Measurements from ENCODE around the gene CRBN. TPM values are rescaled to one million over a fixed set of nuclear protein-coding genes. Genes with fewer than 3 reads are reported as not detected.

CRBN gene
- total and polyA plus RNA-seq, 2 donors (not counting 3 experiments of a cell fraction or from before 2014, with no cell fraction given), result 25.2 to 36.1 TPM

DNA sequence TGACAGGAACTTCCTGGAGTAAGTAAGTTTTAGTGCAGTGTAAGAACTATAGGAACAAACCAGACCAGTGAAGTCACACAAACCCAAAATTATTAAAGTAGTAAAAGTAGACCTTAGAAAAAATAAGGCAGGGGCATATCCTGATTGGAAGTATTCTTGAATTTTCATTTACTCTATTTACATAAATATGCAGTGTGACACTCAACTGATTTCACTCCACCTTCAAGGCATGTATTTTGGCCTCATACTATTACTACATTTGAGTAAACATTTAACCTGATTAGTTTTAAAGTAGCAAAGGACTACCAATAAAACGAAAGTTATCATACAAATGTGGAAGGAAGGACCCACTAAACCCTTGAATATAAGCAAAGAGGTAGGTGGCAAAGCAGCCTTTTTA, 29.9 kb downstream of the CRBN start:
- peaks cover 3% of the 10 kb centered on the region for H4K20me1 ChIP-seq (replicated peaks; ENCODE audit: control insufficient read depth, extremely low read depth, insufficient read depth, low read length)
- TF ChIP-seq, protein P1, sequence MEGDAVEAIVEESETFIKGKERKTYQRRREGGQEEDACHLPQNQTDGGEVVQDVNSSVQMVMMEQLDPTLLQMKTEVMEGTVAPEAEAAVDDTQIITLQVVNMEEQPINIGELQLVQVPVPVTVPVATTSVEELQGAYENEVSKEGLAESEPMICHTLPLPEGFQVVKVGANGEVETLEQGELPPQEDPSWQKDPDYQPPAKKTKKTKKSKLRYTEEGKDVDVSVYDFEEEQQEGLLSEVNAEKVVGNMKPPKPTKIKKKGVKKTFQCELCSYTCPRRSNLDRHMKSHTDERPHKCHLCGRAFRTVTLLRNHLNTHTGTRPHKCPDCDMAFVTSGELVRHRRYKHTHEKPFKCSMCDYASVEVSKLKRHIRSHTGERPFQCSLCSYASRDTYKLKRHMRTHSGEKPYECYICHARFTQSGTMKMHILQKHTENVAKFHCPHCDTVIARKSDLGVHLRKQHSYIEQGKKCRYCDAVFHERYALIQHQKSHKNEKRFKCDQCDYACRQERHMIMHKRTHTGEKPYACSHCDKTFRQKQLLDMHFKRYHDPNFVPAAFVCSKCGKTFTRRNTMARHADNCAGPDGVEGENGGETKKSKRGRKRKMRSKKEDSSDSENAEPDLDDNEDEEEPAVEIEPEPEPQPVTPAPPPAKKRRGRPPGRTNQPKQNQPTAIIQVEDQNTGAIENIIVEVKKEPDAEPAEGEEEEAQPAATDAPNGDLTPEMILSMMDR (IDR thresholded peaks at IDR 0.05; ENCODE audit: extremely low read depth in 1 of 2, insufficient read depth in 1 of 2, low read depth in 1 of 2, low read length in 2 of 2), result no peak
- TF ChIP-seq EZH2 (IDR thresholded peaks at IDR 0.05; ENCODE audit: borderline replicate concordance, low read depth, low read length, severe bottlenecking) (no peak), FOS (IDR thresholded peaks at IDR 0.05; ENCODE audit: borderline replicate concordance, insufficient read depth, low read length) (no peak)
- TF ChIP-seq, protein P2, sequence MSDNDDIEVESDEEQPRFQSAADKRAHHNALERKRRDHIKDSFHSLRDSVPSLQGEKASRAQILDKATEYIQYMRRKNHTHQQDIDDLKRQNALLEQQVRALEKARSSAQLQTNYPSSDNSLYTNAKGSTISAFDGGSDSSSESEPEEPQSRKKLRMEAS (IDR thresholded peaks at IDR 0.05; ENCODE audit: insufficient read depth, insufficient read length), result no peak
- FAIRE-seq (no peak), DNase-seq (ENCODE audit: low read depth, low spot score) (no peak)
- H3K9me3 ChIP-seq (replicated peaks; ENCODE audit: control insufficient read depth, insufficient read depth, low read length), result no peaks in the 10 kb centered on the region
- H2AFZ ChIP-seq (ENCODE audit: low read depth, low read length), result no peak overlapping the region
- H3K27ac ChIP-seq (ENCODE audit: insufficient read depth, low read depth, low read length), result no peak overlapping the region
- no peak overlapping the region for H3K9ac ChIP-seq (replicated peaks; ENCODE audit: extremely low read depth, insufficient read depth, low read length)
- BruUV-seq (replicated peaks), result no TSS peak
- ChIA-PET POLR2A (no interaction called here), CTCF (no interaction called here)
- intact Hi-C loops (cut with micrococcal nuclease) (no loop called here), dilution Hi-C loops (cut with MboI; ENCODE audit: extremely low pct_ligation_motif_present, low sequenced_read_pairs) (no loop called here)
- H3K4me1 ChIP-seq (ENCODE audit: control insufficient read depth, extremely low read depth, insufficient read depth, low read length), result peaks cover 8% of the 10 kb centered on the region
- no peaks in the 10 kb centered on the region for H3K9me1 ChIP-seq (replicated peaks; ENCODE audit: control insufficient read depth, extremely low read depth, insufficient read depth, low read length)
- no peaks in the 10 kb centered on the region for H3K27me3 ChIP-seq (ENCODE audit: control insufficient read depth in 2 of 2, insufficient read depth in 2 of 2, low read length in 2 of 2)
- no peak overlapping the region for H3K4me3 ChIP-seq (replicated peaks in 1 of 3; ENCODE audit: insufficient read depth in 1 of 3, low read depth in 1 of 3, low read length in 3 of 3)
- no peaks in the 10 kb centered on the region for H3K79me2 ChIP-seq (ENCODE audit: control insufficient read depth, insufficient read depth, low read length)
- no peak overlapping the region for H3K4me2 ChIP-seq (ENCODE audit: insufficient read depth, low read length)
- H3K36me3 ChIP-seq (ENCODE audit: control insufficient read depth in 2 of 2, extremely low read depth in 1 of 2, insufficient read depth in 2 of 2, low read length in 2 of 2), result peaks cover 7 to 26% of the 10 kb centered on the region in 2 experiments

DNA sequence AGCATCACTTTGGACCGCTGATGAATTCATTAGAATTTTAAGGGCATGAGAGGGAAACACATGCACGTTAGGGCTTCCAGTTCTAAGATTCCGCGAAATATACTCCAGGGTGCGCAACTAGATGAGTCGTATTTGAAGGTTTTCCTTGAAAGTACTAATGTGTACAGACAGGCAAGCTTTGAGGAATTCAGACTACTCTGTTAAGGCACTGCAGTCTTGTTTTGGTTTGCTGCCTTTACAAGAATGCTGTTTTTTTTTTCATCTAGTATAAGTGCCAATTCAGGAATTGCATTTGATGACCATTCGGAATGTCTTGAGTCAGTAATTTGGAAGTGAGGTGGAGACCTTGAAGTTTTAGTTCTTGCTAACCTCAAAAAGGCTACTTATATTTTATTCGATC, 33.7 kb downstream of the CRBN start:
- Histone ChIP-seq H3K9me3 (replicated peaks; ENCODE audit: control insufficient read depth, insufficient read depth, low read length) (no peaks in the 10 kb centered on the region), H2AFZ (ENCODE audit: low read depth, low read length) (no peak overlapping the region), H3K36me3 (ENCODE audit: control insufficient read depth in 2 of 2, extremely low read depth in 1 of 2, insufficient read depth in 2 of 2, low read length in 2 of 2) (peaks cover 7 to 20% of the 10 kb centered on the region in 2 experiments), H4K20me1 (replicated peaks; ENCODE audit: control insufficient read depth, extremely low read depth, insufficient read depth, low read length) (no peaks in the 10 kb centered on the region), H3K4me1 (ENCODE audit: control insufficient read depth, extremely low read depth, insufficient read depth, low read length) (no peaks in the 10 kb centered on the region), H3K79me2 (ENCODE audit: control insufficient read depth, insufficient read depth, low read length) (no peaks in the 10 kb centered on the region), H3K9me1 (replicated peaks; ENCODE audit: control insufficient read depth, extremely low read depth, insufficient read depth, low read length) (no peaks in the 10 kb centered on the region), H3K4me2 (ENCODE audit: insufficient read depth, low read length) (no peak overlapping the region), H3K27me3 (ENCODE audit: control insufficient read depth in 2 of 2, insufficient read depth in 2 of 2, low read length in 2 of 2) (no peaks in the 10 kb centered on the region), H3K4me3 (replicated peaks in 1 of 3; ENCODE audit: insufficient read depth in 1 of 3, low read depth in 1 of 3, low read length in 3 of 3) (no peak overlapping the region), H3K27ac (ENCODE audit: insufficient read depth, low read depth, low read length) (no peak overlapping the region), H3K9ac (replicated peaks; ENCODE audit: extremely low read depth, insufficient read depth, low read length) (no peak overlapping the region)
- CTCF ChIA-PET, result no interaction called here
- BruUV-seq (replicated peaks), result no TSS peak
- dilution Hi-C loops (cut with MboI; ENCODE audit: extremely low pct_ligation_motif_present, low sequenced_read_pairs), result no loop called here
- intact Hi-C loops (cut with micrococcal nuclease), result no loop called here
- POLR2A ChIA-PET, result no interaction called here
- FAIRE-seq (no peak), DNase-seq (ENCODE audit: low read depth, low spot score) (no peak)
- no peak for TF ChIP-seq EZH2 (IDR thresholded peaks at IDR 0.05; ENCODE audit: borderline replicate concordance, low read depth, low read length, severe bottlenecking)
- no peak for TF ChIP-seq MYC (IDR thresholded peaks at IDR 0.05; ENCODE audit: low read depth, low read length)
- no peak for TF ChIP-seq GATA2 (IDR thresholded peaks at IDR 0.05; ENCODE audit: insufficient read depth, insufficient read length, low read depth, low read length)
- TF ChIP-seq JUN (IDR thresholded peaks at IDR 0.05; ENCODE audit: borderline replicate concordance, insufficient read depth, insufficient read length, low read depth), result no peak
- TF ChIP-seq, protein P2 (IDR thresholded peaks at IDR 0.05; ENCODE audit: insufficient read depth, insufficient read length), result no peak
- TF ChIP-seq POLR2AphosphoS5 (IDR thresholded peaks at IDR 0.05; ENCODE audit: insufficient read depth, low read depth, low read length), result no peak
- TF ChIP-seq POLR2A (IDR thresholded peaks at IDR 0.05; ENCODE audit: low read depth, low read length), result no peak
